ENCODE results near the gene IFT20.
A peak's percentile ranks its signal among the peaks of the same experiment; 100 is the strongest.

- peak in 1 of 2 experiments; percentile 30; a peak in 1 of 5 replicates for TF ChIP-seq EP300 (IDR thresholded peaks at IDR 0.05)
- peak; percentile 93 for TF ChIP-seq POLR2A (IDR thresholded peaks at IDR 0.05; ENCODE audit: low read length)
- TF ChIP-seq CTCF (IDR thresholded peaks at IDR 0.05): no peak
- TF ChIP-seq CHD2 (IDR thresholded peaks at IDR 0.05; ENCODE audit: low read length, partially characterized antibody): no peak
- TF ChIP-seq SMC3 (IDR thresholded peaks at IDR 0.05): peak; percentile 39; the same call in 1 of the 3 replicates
- TF ChIP-seq BHLHE40 (IDR thresholded peaks at IDR 0.05; ENCODE audit: low read depth, low read length): no peak
- TF ChIP-seq NFE2L2 (conservative IDR thresholded peaks at IDR 0.05; ENCODE audit: low read length): no peak
- no peak; the same call in 1 of the 2 replicates for TF ChIP-seq SREBF2 (IDR thresholded peaks at IDR 0.05)
- no peak for TF ChIP-seq MAFK (IDR thresholded peaks at IDR 0.05; ENCODE audit: partially characterized antibody)
These were observed 22.0 kb upstream of the IFT20 start, which contains the start of gene POLDIP2 for GRCh38 chr17:28357061-28357900.
